ENCODE data around the gene MTA1.

MTA1 gene

DNA sequence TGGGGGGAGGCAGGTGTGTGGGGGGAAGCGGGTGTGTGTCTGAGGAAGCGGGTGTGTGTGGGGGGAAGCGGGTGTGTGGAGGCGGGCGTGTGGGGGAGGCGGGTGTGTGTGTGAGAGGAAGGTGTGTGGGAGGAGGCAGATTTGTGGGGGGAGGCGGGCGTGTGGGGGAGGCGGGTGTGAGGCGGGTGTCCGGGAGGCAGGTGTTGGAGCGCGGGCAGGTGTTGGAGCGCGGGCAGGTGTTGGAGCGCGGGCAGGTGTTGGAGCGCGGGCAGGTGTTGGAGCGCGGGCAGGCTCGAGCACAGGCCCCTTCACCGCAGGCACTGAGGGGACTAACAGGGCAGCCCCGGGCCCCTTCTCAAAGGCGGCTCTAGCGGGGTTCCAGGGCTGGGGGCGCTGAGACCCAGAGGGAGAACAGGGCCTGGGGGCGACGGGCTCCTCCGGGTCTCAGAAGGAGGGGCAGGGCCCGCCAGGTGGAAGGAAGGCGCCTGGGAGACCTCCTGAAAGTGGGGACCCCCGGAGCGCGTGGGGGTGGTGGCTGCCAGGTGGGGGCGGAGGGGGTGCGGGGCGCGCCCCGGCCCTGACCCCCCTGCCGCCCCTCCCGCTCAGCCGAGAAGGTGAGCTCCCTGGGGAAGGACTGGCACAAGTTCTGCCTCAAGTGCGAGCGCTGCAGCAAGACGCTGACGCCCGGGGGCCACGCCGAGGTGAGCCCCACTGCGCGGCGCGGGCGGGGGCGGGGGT is 58.2 kb downstream of the MTA1 start:
- no peaks in the 10 kb centered on the region for H3K36me3 ChIP-seq
- TF ChIP-seq, protein P1, sequence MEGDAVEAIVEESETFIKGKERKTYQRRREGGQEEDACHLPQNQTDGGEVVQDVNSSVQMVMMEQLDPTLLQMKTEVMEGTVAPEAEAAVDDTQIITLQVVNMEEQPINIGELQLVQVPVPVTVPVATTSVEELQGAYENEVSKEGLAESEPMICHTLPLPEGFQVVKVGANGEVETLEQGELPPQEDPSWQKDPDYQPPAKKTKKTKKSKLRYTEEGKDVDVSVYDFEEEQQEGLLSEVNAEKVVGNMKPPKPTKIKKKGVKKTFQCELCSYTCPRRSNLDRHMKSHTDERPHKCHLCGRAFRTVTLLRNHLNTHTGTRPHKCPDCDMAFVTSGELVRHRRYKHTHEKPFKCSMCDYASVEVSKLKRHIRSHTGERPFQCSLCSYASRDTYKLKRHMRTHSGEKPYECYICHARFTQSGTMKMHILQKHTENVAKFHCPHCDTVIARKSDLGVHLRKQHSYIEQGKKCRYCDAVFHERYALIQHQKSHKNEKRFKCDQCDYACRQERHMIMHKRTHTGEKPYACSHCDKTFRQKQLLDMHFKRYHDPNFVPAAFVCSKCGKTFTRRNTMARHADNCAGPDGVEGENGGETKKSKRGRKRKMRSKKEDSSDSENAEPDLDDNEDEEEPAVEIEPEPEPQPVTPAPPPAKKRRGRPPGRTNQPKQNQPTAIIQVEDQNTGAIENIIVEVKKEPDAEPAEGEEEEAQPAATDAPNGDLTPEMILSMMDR (IDR thresholded peaks at IDR 0.05), result no peak
- H3K4me3 ChIP-seq (ENCODE audit: low read depth in 1 of 2, low read length in 1 of 2), result no peak overlapping the region
- H3K27ac ChIP-seq, result no peak overlapping the region
- H3K9me3 ChIP-seq, result no peaks in the 10 kb centered on the region
- peaks cover 23 to 34% of the 10 kb centered on the region in 2 experiments for H3K4me1 ChIP-seq (ENCODE audit: control insufficient read depth in 1 of 2, insufficient read depth in 1 of 2, low read depth in 1 of 2, low read length in 1 of 2)
- peaks cover 99% of the 10 kb centered on the region for H3K27me3 ChIP-seq

DNA sequence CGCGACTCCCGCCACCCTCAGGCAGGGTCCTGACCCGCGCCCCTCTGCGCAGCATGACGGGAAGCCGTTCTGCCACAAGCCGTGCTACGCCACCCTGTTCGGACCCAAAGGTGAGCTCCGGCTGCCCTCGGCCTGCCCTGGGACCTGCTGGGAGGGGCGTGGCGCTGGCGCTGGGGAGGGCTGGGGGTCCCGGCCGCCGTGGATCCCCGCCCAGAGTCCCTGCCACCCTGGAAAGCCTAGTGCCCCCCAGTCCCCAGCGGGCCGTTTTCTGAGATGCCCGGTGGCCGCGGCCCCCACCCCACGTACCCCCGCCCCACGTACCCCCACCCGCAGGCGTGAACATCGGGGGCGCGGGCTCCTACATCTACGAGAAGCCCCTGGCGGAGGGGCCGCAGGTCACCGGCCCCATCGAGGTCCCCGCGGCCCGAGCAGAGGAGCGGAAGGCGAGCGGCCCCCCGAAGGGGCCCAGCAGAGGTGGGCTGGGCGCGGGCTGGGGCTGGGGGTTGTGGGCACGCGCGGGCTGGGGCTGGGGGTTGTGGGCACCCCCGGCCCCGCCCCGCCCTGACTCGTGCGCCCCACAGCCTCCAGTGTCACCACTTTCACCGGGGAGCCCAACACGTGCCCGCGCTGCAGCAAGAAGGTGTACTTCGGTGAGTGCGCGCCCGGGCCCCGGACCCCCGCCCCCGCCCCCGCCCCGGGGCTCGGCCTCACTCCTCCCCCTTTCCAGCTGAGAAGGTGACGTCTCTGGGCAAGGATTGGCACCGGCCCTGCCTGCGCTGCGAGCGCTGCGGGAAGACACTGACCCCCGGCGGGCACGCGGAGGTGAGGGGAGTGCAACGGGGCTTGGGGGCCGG is 59.0 kb downstream of the MTA1 start:
- peaks cover 99% of the 10 kb centered on the region for H3K27me3 ChIP-seq
- H3K4me1 ChIP-seq (ENCODE audit: control insufficient read depth in 1 of 2, insufficient read depth in 1 of 2, low read depth in 1 of 2, low read length in 1 of 2), result peaks cover 22 to 33% of the 10 kb centered on the region in 2 experiments
- no peak overlapping the region for H3K4me3 ChIP-seq (ENCODE audit: low read depth in 1 of 2, low read length in 1 of 2)
- no peaks in the 10 kb centered on the region for H3K9me3 ChIP-seq
- H3K36me3 ChIP-seq, result no peaks in the 10 kb centered on the region
- TF ChIP-seq, protein P1 (IDR thresholded peaks at IDR 0.05), result no peak
- H3K27ac ChIP-seq, result no peak overlapping the region

DNA sequence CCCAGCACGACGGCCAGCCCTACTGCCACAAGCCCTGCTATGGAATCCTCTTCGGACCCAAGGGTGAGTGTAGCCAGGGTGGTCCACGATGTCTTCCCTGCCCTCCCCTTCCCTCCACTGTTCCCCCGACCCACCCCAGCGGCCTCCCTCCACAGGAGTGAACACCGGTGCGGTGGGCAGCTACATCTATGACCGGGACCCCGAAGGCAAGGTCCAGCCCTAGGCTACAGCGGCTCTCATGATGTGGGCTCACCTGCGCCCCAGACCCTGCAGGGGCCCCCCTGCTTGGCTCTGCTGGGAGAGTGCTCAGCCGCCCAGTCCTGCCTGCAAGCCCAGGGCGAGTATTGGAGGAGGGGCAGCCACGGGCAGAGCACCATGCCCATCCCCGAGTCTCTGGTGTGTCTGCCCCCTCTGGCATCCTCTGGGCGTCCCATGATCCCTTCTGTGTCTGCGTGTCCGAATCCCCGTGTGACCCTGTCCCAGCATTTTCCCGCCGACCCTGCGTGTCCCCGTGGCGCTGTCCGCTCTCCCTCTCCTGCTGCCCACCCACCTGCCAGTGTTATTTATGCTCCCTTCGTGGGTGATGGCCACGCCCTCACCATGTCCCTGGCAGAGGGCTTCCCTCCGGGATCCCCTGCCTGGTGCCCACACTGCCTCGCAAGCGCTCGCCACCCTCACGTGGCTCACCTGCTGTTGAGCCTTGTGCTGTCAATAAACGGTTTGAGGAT is 60.0 kb downstream of the MTA1 start:
- H3K27ac ChIP-seq, result no peak overlapping the region
- TF ChIP-seq, protein P1 (IDR thresholded peaks at IDR 0.05), result no peak
- H3K9me3 ChIP-seq, result no peaks in the 10 kb centered on the region
- peaks cover 18 to 26% of the 10 kb centered on the region in 2 experiments for H3K4me1 ChIP-seq (ENCODE audit: control insufficient read depth in 1 of 2, insufficient read depth in 1 of 2, low read depth in 1 of 2, low read length in 1 of 2)
- H3K36me3 ChIP-seq, result no peaks in the 10 kb centered on the region
- no peak overlapping the region for H3K4me3 ChIP-seq (ENCODE audit: low read depth in 1 of 2, low read length in 1 of 2)
- H3K27me3 ChIP-seq, result peaks cover 100% of the 10 kb centered on the region

DNA sequence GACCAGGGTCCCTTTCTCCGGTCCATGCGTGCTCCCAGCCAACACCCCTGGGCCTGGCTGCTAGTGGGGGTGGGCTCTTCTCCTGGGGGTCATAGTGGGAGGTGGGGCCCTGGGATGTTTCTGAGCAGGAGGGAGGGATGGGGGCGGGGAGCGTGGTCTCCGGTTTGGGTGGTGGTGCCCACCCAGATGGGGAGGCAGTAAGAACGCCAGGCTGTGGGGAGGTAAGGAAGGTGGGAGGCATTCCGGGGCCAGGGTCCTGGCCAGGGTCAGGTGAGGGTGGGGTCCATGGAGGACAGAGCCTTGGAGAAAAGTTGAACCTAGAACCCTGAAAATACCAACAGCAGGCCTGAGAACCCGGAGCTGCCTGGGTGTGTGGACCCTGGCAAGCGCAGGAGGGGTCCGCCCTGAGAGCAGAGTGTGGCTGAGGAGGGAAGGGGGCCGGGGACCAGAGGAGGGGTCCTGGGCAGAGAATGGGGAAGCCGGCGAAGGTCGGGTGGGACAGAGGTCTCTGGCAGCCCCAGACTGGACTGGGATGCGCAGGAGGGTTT is 60.6 kb downstream of the MTA1 start:
- TF ChIP-seq, protein P1 (IDR thresholded peaks at IDR 0.05), result no peak
- Histone ChIP-seq H3K27ac (no peak overlapping the region), H3K36me3 (no peaks in the 10 kb centered on the region), H3K9me3 (no peaks in the 10 kb centered on the region), H3K4me1 (ENCODE audit: control insufficient read depth in 1 of 2, insufficient read depth in 1 of 2, low read depth in 1 of 2, low read length in 1 of 2) (peaks cover 14 to 20% of the 10 kb centered on the region in 2 experiments), H3K4me3 (ENCODE audit: low read depth in 1 of 2, low read length in 1 of 2) (no peak overlapping the region), H3K27me3 (peaks cover 100% of the 10 kb centered on the region)
